Superior temporal gyrus (tissue), 1 donor: Measurements from ENCODE around the gene ASS1.
"Not testable (repeated sequence)": the region's sequence is repeated elsewhere in the genome, so short reads cannot be mapped to it uniquely, and the experiment has no call there.

ENCODE experiments used
- DNase-seq: peaks from one replicate; pipeline ENCODE4 v3.0.0-alpha.2; 2016; ENCODE audit errors: extremely low spot score

The ASS1 gene

GRCh38 chr9:130444565-130445221, at the start of gene ASS1:
Gene ASS1 (plus strand): TSS chr9:130444961. CDS start chr9:130452229, 7,268 bp downstream.
- no peak for DNase-seq

GRCh38 chr9:130395810-130396435, 48.8 kb upstream of the ASS1 start:
- no peak for DNase-seq

- DNase-seq: no peak
Measured at GRCh38 chr9:130396581-130396980, 48.2 kb upstream of the ASS1 start.

GRCh38 chr9:130398487-130399240, 46.1 kb upstream of the ASS1 start:
- no peak for DNase-seq

GRCh38 chr9:130399768-130400167, 45.0 kb upstream of the ASS1 start:
- no peak for DNase-seq

- no peak for DNase-seq
Measured at GRCh38 chr9:130400870-130401269, 43.9 kb upstream of the ASS1 start.

- DNase-seq: not testable (repeated sequence)
Measured at GRCh38 chr9:130401742-130402141, 43.0 kb upstream of the ASS1 start.

GRCh38 chr9:130402243-130402642, 42.5 kb upstream of the ASS1 start:
- DNase-seq: no peak

- no peak for DNase-seq
Measured at GRCh38 chr9:130402645-130403440, 41.9 kb upstream of the ASS1 start.

GRCh38 chr9:130405657-130406257, 39.0 kb upstream of the ASS1 start:
- no peak for DNase-seq

GRCh38 chr9:130406278-130406895, 38.4 kb upstream of the ASS1 start:
- no peak for DNase-seq

- no peak for DNase-seq
Measured at GRCh38 chr9:130407916-130408663, 36.7 kb upstream of the ASS1 start.

GRCh38 chr9:130408669-130409068, 36.1 kb upstream of the ASS1 start:
- no peak for DNase-seq

GRCh38 chr9:130409246-130409645, 35.5 kb upstream of the ASS1 start:
- no peak for DNase-seq

GRCh38 chr9:130410443-130410842, 34.3 kb upstream of the ASS1 start:
- no peak for DNase-seq

- no peak for DNase-seq
Measured at GRCh38 chr9:130411566-130411915, 33.2 kb upstream of the ASS1 start.

GRCh38 chr9:130414081-130414731, 30.6 kb upstream of the ASS1 start:
- no peak for DNase-seq

GRCh38 chr9:130414910-130415746, 29.6 kb upstream of the ASS1 start:
- no peak for DNase-seq

GRCh38 chr9:130417602-130418001, 27.2 kb upstream of the ASS1 start:
- no peak for DNase-seq
